Vagina (tissue), 2 donors: Measurements from ENCODE around the gene NFATC4.

Experiments used
- POLR2A ChIP-seq, 2 donors: fragments of 450-650 bp; IDR thresholded peaks; one replicate each; pipeline ENCODE4 v1.6.1; 2017; ENCODE audit warnings: antibody characterized with exemption in 2 of 2, mild to moderate bottlenecking in 2 of 2, moderate library complexity in 2 of 2
- POLR2AphosphoS5 ChIP-seq, 2 donors: sonication (generic); formaldehyde crosslinking; IDR thresholded peaks; one replicate each; pipeline ENCODE4 v1.9.0; 2017; ENCODE audit warnings: antibody characterized with exemption in 2 of 2, mild to moderate bottlenecking in 2 of 2, low read depth in 1 of 2; ENCODE audit not compliant: insufficient read depth in 1 of 2
- TF ChIP-seq, protein P1 (sequence below), 3 experiments: fragments of 450-650 bp in 2 of 3; fragments of 200-600 bp in 1 of 3; sonication (generic) in 1 of 3; IDR thresholded peaks; one replicate each; pipeline ENCODE4 v1.5.1; 2017 to 2019; ENCODE audit warnings: antibody characterized with exemption in 3 of 3, mild to moderate bottlenecking in 2 of 3, moderate library complexity in 2 of 3

DNA sequence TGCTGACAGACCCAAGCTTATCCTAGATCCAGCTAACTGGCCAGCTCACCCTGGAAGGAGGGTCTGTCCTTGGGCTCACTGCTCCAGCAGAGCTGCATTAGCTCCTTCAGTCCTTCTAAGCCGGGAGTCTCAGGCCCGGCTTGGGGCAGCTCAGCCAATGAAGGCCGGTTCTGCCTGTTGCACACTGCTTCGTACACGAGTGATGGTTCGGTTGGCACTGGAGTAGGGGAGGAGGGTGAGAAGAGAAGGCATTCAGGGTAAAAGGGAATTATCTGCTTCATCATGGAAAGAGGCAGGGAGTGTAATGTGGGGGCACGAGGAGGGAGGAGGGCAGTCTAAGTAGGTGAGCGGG is 30.2 kb upstream of the NFATC4 start:
- TF ChIP-seq, protein P1, sequence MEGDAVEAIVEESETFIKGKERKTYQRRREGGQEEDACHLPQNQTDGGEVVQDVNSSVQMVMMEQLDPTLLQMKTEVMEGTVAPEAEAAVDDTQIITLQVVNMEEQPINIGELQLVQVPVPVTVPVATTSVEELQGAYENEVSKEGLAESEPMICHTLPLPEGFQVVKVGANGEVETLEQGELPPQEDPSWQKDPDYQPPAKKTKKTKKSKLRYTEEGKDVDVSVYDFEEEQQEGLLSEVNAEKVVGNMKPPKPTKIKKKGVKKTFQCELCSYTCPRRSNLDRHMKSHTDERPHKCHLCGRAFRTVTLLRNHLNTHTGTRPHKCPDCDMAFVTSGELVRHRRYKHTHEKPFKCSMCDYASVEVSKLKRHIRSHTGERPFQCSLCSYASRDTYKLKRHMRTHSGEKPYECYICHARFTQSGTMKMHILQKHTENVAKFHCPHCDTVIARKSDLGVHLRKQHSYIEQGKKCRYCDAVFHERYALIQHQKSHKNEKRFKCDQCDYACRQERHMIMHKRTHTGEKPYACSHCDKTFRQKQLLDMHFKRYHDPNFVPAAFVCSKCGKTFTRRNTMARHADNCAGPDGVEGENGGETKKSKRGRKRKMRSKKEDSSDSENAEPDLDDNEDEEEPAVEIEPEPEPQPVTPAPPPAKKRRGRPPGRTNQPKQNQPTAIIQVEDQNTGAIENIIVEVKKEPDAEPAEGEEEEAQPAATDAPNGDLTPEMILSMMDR (IDR thresholded peaks at IDR 0.05) = no peak
- TF ChIP-seq POLR2A (IDR thresholded peaks at IDR 0.05) (no peak), POLR2AphosphoS5 (IDR thresholded peaks at IDR 0.05; ENCODE audit: insufficient read depth in 1 of 2, low read depth in 1 of 2) (no peak)
